Activated T-cell treated with anti-CD3 and anti-CD28 coated beads for 48 hours (primary cell): Measurements from ENCODE around the gene NAA60.
"Not testable (repeated sequence)": the region's sequence is repeated elsewhere in the genome, so short reads cannot be mapped to it uniquely, and the experiment has no call there.

Source experiments
- DNase-seq: peaks from one replicate; pipeline ENCODE4 v3.0.0-alpha.2; 2020; ENCODE audit warnings: low read depth

Gene NAA60

GRCh38 chr16:3465301-3465700 lies 21.8 kb downstream of the NAA60 start:
- no peak for DNase-seq

DNA sequence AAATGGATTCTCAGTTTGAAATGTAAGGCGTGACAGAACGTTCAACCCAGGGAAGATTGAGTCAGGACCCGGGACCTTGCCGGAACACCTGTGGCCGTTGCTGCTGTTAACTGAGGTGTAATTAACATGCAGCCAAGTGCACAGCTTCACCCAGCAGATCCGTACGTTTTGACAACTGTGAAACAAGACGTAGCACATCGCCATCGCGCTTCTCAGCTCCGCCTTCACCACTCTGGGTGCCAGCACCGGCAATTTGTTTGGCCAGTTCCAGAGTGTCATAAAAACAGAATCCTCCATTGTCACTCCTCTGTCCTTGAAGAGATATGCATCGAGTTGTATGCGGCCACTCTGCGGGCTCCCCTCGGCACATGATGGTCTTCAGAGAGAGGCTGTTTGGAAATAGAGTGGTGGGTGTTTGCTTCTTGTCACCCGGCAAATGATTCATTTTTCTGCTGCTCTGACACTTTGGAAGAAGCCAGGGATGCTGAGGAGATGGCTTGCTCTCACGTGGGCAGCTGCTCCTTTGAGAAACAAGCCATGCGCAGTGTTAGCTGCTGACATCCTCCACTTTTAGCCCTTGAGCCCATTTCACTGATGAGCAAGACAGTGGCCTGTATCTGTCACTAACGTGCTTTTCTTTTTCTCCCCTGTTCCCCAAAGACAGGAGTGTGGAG lies 22.6 kb downstream of the NAA60 start:
- no peak for DNase-seq

DNA sequence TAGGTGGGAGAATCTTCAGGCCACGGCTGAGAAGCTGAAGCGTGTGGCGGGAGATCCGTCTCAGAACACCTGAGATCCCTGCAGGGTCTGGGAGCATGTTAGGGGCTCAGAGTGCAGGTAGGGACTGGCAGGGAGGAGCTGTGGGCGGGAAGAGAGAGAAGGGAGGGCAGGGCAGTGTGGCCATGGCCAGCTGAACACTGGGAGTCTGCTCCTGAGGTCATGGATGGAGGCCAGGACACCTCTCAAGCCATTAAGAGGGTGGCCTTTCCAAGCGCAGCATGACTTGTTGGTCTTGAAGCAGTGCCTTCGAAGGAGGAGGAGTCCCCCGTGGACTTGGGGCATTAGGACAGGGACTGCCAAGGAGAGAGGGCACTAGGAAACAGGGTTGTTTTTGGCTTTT lies 23.7 kb downstream of the NAA60 start:
- DNase-seq = no peak

DNA sequence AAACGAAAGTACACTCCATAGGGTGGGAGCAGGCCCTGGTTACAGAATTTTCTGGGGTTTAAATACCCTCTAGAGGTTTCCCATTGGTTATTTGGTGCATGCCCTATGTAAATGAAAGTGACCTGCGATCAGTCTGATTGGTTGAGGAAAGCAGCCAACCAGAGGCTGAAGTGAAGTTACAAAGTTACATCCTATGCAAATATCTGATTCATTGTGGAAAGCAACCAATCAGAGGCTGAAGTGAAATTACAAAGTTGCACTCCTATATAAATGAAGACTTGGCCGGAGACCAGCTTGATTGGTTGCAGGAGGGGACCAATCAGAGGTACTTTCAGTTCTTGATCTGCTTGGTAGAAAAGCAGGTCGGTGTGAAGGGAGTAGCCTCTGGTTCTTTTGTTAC lies 24.4 kb downstream of the NAA60 start:
- no peak for DNase-seq

- no peak for DNase-seq
These were observed 25.0 kb downstream of the NAA60 start for GRCh38 chr16:3468501-3468900.

GRCh38 chr16:3469736-3470135 lies 26.3 kb downstream of the NAA60 start:
- DNase-seq = no peak

DNA sequence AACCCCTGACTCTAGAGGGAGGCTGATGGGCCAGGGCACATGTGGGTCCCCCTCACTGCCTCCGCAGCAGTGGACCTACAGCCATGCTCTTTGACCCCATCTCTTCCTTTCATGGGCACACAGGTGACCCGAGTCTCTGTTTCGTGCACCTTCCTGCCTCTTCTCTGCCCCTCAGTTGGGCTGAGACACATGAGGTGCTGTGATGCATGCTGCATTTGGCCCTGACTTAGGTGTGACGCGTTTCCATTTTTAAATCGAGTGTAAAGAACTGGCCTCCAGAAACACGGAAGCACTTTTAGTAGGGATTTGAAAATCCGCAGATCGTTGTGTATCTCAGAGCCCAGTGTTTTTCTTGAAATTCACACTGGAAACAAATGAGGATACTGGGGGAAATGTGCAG lies 27.2 kb downstream of the NAA60 start:
- DNase-seq = no peak

GRCh38 chr16:3471518-3472176 lies 28.2 kb downstream of the NAA60 start:
- no peak for DNase-seq

DNA sequence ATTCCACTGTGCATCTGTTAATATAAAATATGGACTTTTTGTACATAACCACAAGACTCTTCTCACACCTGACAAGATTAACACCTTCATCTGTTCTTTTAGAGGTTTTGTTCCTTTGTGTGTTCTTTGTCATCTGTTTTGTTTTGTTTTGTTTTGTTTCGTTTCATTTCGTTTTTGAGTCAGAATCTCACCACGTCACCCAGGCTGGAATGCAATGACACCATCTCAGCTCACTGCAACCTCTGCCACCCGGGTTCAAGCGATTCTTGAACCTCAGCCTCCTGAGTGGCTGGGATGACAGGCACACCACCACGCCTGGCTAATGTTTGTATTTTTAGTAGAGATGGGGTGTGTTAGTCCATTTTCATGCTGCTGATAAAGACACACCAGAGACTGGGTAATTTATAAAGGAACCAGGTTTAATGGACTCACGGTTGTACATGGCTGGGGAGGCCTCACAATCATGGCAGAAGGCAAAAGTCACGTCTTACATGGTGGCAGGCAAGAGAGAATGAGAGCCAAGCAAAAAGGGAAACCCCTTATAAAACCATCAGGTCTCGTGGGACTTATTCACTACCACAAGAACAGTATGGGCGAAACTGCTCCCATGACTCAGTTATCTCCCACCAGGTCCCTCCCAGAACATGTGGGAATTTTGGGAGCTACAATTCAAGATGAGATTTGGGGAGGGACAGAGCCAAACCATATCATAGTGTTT lies 29.6 kb downstream of the NAA60 start:
- no peak for DNase-seq

DNA sequence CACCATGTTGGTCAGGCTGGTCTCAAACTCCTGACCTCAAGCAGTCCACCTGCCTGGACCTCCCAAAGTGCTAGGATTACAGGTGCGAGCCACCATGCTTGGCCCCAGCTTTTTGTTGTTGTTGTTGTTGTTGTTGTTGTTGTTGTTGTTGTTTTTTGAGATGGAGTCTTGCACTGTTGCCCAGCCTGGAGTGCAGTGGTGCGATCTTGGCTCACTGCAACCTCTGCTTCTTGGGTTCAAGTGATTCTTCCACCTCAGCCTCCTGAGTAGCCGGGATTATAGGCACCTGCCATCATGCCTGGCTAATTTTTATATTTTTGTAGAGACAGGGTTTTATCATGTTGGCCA lies 30.1 kb downstream of the NAA60 start:
- not testable (repeated sequence) for DNase-seq

GRCh38 chr16:3474136-3474779 lies 30.8 kb downstream of the NAA60 start:
- no peak for DNase-seq

- DNase-seq = not testable (repeated sequence)
These were observed 31.4 kb downstream of the NAA60 start for GRCh38 chr16:3474870-3475269.

- DNase-seq = no peak
These were observed 32.3 kb downstream of the NAA60 start for GRCh38 chr16:3475604-3476375.

DNA sequence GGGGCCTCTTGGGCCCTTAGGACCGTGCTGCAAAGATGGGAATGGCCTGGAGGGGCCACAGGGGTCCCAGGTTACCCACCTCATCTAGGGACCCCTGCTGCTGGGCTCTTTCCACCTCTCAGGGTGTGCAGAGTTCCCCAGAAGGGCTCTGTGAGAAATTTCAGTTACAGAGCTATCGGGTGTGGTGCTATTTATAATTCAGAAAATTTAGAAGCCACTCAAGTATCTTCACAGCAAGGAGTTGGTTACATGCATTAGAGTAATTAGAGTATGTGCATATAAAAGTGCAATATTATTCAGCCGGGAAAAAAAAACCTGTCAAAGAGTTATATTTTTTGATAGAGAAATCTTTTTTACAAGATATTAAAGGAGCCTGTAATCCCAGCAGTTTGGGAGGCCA lies 32.9 kb downstream of the NAA60 start:
- no peak for DNase-seq

GRCh38 chr16:3478242-3478925 lies 34.9 kb downstream of the NAA60 start:
- DNase-seq = no peak

DNA sequence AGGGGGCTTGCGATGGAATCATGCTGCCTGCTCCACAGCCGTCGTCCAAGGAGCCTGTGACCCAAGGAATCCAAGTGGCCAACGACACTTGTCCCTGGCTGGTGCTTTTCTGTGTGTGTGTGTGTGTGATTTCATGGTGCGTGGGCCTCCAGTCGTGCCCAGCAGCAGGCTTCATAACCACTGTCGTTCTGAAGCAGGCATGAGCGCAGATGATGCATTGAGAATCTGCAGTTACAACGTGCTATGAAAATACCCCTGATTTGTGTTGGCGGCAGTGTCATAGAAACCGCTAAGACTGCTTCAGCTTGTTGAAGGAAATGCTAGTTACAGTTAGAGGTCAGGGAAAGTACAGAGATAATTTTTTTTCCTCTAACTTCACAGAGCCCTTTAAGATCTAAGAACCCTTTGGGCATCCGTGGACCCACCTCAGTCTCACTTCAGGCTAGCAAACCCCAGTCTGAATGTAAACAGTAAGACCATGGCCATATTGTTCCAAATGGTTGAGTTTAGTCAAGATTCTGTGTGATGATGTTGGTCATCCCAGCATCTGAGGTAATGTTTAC lies 36.3 kb downstream of the NAA60 start:
- no peak for DNase-seq

DNA sequence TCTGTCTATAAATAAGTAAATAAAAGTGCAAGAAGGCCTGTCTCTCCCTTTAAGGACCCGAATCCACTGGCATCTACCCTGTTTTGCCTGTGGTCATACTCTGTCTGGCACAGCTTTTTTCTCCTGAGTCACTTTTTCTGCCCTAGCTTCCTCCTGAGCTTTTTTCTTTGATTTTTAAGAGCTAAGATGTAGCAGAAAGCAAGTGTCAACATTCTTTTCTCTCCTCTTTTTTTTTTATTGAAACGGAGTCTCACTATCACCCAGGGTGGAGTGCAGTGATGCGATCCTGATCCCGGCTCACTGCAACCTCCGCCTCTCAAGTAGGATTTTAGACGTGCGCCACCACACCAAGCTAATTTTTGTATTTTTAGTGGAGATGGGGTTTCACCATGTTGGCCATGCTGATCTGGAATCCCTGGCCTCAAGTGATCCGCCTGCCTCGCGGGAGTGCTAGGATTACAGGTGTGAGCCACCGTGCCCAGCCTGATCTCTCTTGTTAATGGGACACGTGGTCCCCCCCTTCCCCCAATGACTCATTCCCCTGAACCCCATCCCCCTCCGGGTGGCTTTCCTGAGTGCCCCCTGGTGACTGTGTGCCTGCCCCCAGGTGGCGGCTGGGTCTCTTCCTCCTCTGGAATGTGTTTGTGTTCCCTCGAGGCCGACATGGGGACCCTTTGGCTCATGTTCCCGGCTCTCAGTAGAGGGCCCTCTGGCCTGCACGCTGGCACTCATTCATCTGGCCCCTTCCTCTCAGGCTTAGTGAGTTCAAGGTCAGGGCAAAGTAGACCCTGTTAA lies 37.6 kb downstream of the NAA60 start:
- DNase-seq = no peak

GRCh38 chr16:3481696-3482658 lies 38.5 kb downstream of the NAA60 start:
- DNase-seq = no peak

GRCh38 chr16:3482659-3483241 lies 39.3 kb downstream of the NAA60 start:
- no peak for DNase-seq
